HepG2 (cell line): Measurements from ENCODE around the gene ANKRD52. TPM values are rescaled to one million over a fixed set of nuclear protein-coding genes. Genes with fewer than 3 reads are reported as not detected.

ENCODE experiments used
- E2F2 ChIP-seq: sonication (generic); formaldehyde crosslinking; IDR thresholded peaks from 2 replicates; pipeline ENCODE4 v1.4.0; 2020; ENCODE audit warnings: missing genetic modification reagents, borderline replicate concordance
- FOXA3 ChIP-seq: IDR thresholded peaks from 2 replicates; pipeline ENCODE4 v1.6.1; 2016; ENCODE audit warnings: missing genetic modification reagents, missing compliant biosample characterization
- FOXP4 ChIP-seq: sonication (generic); formaldehyde crosslinking; IDR thresholded peaks from 2 replicates; pipeline ENCODE4 v1.4.0; 2020; ENCODE audit warnings: missing genetic modification reagents
- HES4 ChIP-seq: sonication (generic); formaldehyde crosslinking; IDR thresholded peaks from 2 replicates; pipeline ENCODE4 v1.9.0; 2021; ENCODE audit warnings: mild to moderate bottlenecking, missing genetic modification reagents, borderline replicate concordance
- LBX2 ChIP-seq: sonication (generic); formaldehyde crosslinking; IDR thresholded peaks from 2 replicates; pipeline ENCODE4 v1.5.0; 2020; ENCODE audit warnings: missing genetic modification reagents, mild to moderate bottlenecking, borderline replicate concordance
- MAZ ChIP-seq, 2 experiments: sonication (generic) in 1 of 2; formaldehyde crosslinking in 1 of 2; IDR thresholded peaks; 2 replicates each; pipeline versions ENCODE4 v1.5.0 to v1.6.1; 2012 to 2020; ENCODE audit warnings: low read depth in 2 of 2, mild to moderate bottlenecking in 2 of 2, borderline replicate concordance in 1 of 2, improper control_type of control experiment in 1 of 2, low read length in 1 of 2, missing genetic modification reagents in 1 of 2, moderate library complexity in 1 of 2
- SP140L ChIP-seq: sonication (generic); formaldehyde crosslinking; IDR thresholded peaks from 2 replicates; pipeline ENCODE4 v1.4.0; 2020; ENCODE audit warnings: missing genetic modification reagents, borderline replicate concordance
- STAT5B ChIP-seq: sonication (generic); formaldehyde crosslinking; IDR thresholded peaks from 2 replicates; pipeline ENCODE4 v1.4.0; 2020; ENCODE audit warnings: missing genetic modification reagents
- ZFP82 ChIP-seq: sonication (generic); formaldehyde crosslinking; IDR thresholded peaks from 2 replicates; pipeline ENCODE4 v1.5.1; 2020; ENCODE audit warnings: mild to moderate bottlenecking, missing genetic modification reagents, borderline replicate concordance
- ZNF10 ChIP-seq: sonication (generic); formaldehyde crosslinking; IDR thresholded peaks from 2 replicates; pipeline ENCODE4 v1.4.0; 2020; ENCODE audit warnings: mild to moderate bottlenecking, low read depth, missing genetic modification reagents, borderline replicate concordance
- ZNF383 ChIP-seq: sonication (generic); formaldehyde crosslinking; IDR thresholded peaks from 2 replicates; pipeline ENCODE4 v1.4.0; 2020; ENCODE audit warnings: missing genetic modification reagents, mild to moderate bottlenecking, borderline replicate concordance
- ZNF567 ChIP-seq: sonication (generic); formaldehyde crosslinking; IDR thresholded peaks from 2 replicates; pipeline ENCODE4 v1.8.1; 2023; ENCODE audit warnings: mild to moderate bottlenecking, missing genetic modification reagents, borderline replicate concordance
- ZNF574 ChIP-seq: sonication (generic); formaldehyde crosslinking; IDR thresholded peaks from 2 replicates; pipeline ENCODE4 v1.4.0; 2020; ENCODE audit warnings: missing genetic modification reagents
- ZNF747 ChIP-seq: sonication (generic); formaldehyde crosslinking; IDR thresholded peaks from 2 replicates; pipeline ENCODE4 v1.8.1; 2023; ENCODE audit warnings: missing genetic modification reagents, mild to moderate bottlenecking, borderline replicate concordance
- ZNF761 ChIP-seq: sonication (generic); formaldehyde crosslinking; conservative IDR thresholded peaks from 2 replicates; pipeline ENCODE4 v1.4.0; 2020; ENCODE audit warnings: mild to moderate bottlenecking, missing genetic modification reagents
- ZNF780A ChIP-seq: sonication (generic); formaldehyde crosslinking; IDR thresholded peaks from 2 replicates; pipeline ENCODE4 v1.8.0; 2022; ENCODE audit warnings: mild to moderate bottlenecking, missing genetic modification reagents, moderate library complexity
- polyA plus RNA-seq, 8 experiments: library from polyadenylated mRNA; depleted of rRNA in 3 of 8; stranded (reverse) in 7 of 8; unstranded in 1 of 8; fragments of >200 nt; fragmentation: Illumina TruSeq in 4 of 8; extraction: Trizol in 4 of 8; gene quantifications; 2 replicates each; pipeline versions ENCODE4 v1.2.1 to v1.2.3, GENCODE V29; 2011 to 2016; ENCODE audit warnings: low read depth in 4 of 8, missing spikeins in 1 of 8, mixed read lengths in 1 of 8; ENCODE audit not compliant: insufficient read depth in 1 of 8
- total RNA-seq, 5 experiments: library from RNA; depleted of rRNA; stranded (reverse); fragments of >200 nt; fragmentation: Illumina TruSeq; extraction: Trizol; gene quantifications; 2 replicates each; pipeline ENCODE4 v1.2.3, GENCODE V29; 2016; ENCODE audit warnings: low read depth in 1 of 5
- TF ChIP-seq, protein P1 (sequence below): sonication (generic); formaldehyde crosslinking; IDR thresholded peaks from 2 replicates; pipeline ENCODE4 v1.4.0; 2020; ENCODE audit warnings: missing genetic modification reagents, mild to moderate bottlenecking, borderline replicate concordance

The ANKRD52 gene
- total and polyA plus RNA-seq, 2 of the 13 experiments (the other 11 are each of a cell fraction or from before 2014, with no cell fraction given), result 7.8 to 9.2 TPM

GRCh38 chr12:56189099-56189917 is 68.9 kb downstream of the ANKRD52 start, which contains the start of gene SMARCC2 (continued):
- TF ChIP-seq, protein P1, sequence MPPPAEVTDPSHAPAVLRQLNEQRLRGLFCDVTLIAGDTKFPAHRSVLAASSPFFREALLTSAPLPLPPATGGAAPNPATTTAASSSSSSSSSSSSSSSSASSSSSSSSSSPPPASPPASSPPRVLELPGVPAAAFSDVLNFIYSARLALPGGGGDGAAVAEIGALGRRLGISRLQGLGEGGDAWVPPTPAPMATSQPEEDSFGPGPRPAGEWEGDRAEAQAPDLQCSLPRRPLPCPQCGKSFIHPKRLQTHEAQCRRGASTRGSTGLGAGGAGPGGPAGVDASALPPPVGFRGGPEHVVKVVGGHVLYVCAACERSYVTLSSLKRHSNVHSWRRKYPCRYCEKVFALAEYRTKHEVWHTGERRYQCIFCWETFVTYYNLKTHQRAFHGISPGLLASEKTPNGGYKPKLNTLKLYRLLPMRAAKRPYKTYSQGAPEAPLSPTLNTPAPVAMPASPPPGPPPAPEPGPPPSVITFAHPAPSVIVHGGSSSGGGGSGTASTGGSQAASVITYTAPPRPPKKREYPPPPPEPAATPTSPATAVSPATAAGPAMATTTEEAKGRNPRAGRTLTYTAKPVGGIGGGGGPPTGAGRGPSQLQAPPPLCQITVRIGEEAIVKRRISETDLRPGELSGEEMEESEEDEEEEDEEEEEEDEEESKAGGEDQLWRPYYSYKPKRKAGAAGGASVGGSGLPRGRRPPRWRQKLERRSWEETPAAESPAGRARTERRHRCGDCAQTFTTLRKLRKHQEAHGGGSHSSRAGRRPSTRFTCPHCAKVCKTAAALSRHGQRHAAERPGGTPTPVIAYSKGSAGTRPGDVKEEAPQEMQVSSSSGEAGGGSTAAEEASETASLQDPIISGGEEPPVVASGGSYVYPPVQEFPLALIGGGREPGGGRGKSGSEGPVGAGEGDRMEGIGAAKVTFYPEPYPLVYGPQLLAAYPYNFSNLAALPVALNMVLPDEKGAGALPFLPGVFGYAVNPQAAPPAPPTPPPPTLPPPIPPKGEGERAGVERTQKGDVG (CRISPR knock-in tag), result no peak
- no peak for TF ChIP-seq HES4 (CRISPR knock-in tag)
- TF ChIP-seq STAT5B (CRISPR knock-in tag), result no peak
- no peak for TF ChIP-seq FOXP4
- peak; percentile 95 for TF ChIP-seq ZNF574
- TF ChIP-seq SP140L (CRISPR knock-in tag), result no peak
- no peak for TF ChIP-seq ZNF747
- TF ChIP-seq MAZ (IDR thresholded peaks at IDR 0.05; ENCODE audit: borderline replicate concordance, low read depth, low read length), result peak; percentile 95
- TF ChIP-seq MAZ (CRISPR knock-in tag; IDR thresholded peaks at IDR 0.05; ENCODE audit: low read depth), result no peak; the same call in 1 of the 2 replicates
- no peak for TF ChIP-seq LBX2 (CRISPR knock-in tag)
- no peak for TF ChIP-seq ZNF383 (CRISPR knock-in tag)
- TF ChIP-seq E2F2 (CRISPR knock-in tag), result no peak
- no peak for TF ChIP-seq ZNF780A (CRISPR knock-in tag)
- no peak for TF ChIP-seq ZNF567
- no peak for TF ChIP-seq ZFP82
- 0 out of 2 replicates have a peak, but pooled peaks have one; percentile 11 for TF ChIP-seq FOXA3 (CRISPR knock-in tag)
- 0 out of 2 replicates have a peak, but pooled peaks have one; percentile 6 for TF ChIP-seq ZNF761 (CRISPR knock-in tag)
- no peak for TF ChIP-seq ZNF10 (CRISPR knock-in tag)
